ENCODE data around the gene VSIG10L2. TPM values are rescaled to one million over a fixed set of nuclear protein-coding genes. Genes with fewer than 3 reads are reported as not detected.
A peak's percentile ranks its signal among the peaks of the same experiment; 100 is the strongest.

VSIG10L2 gene
- total and polyA plus RNA-seq, 8 donors, result 0.03 to 0.21 (median 0.20) TPM; not detected in 5

DNA sequence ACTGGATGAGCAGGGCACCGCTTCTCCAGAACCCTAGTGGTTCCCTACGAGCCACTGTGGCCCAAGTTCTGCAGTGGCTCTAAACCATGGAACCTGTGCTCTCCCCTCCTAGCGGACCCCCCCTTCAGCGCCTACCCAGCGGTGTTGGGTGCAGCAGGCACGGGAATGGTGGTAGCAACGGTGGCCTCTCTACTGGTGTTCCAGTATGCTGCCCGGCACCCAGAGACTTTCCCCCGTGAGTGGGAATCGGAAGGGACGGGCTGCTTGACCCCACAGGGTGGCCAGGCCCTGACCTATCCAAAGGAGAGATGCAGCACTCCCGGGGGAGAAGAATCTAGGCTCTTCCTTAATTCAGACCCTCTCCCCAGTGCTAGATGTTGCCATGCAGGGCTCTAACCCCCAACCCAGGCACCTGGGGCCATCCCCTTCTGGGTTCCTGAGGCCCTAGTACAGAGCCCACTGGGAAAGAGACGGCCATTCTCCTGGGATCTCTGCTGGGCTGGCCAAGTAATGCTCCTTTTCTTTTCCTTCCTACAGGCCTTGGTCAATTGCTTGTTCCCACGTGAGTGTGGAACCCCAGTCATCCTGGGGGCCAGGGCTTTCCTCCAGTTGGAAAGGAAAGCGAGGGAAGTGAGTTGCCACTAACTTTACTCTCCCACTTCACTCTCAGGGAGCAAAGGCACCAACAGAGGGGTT lies 9.2 kb downstream of the VSIG10L2 start:
- intact Hi-C loops (cut with DNase I), result no loop called here
- no peak for ATAC-seq
- Histone ChIP-seq H3K4me3 (no peak overlapping the region), H3K27me3 (no peaks in the 10 kb centered on the region), H3K27ac (no peak overlapping the region), H3K9me3 (no peaks in the 10 kb centered on the region), H3K4me1 (peaks cover 0 to 5% of the 10 kb centered on the region in 2 donors), H3K36me3 (no peaks in the 10 kb centered on the region)
- TF ChIP-seq, protein P1, sequence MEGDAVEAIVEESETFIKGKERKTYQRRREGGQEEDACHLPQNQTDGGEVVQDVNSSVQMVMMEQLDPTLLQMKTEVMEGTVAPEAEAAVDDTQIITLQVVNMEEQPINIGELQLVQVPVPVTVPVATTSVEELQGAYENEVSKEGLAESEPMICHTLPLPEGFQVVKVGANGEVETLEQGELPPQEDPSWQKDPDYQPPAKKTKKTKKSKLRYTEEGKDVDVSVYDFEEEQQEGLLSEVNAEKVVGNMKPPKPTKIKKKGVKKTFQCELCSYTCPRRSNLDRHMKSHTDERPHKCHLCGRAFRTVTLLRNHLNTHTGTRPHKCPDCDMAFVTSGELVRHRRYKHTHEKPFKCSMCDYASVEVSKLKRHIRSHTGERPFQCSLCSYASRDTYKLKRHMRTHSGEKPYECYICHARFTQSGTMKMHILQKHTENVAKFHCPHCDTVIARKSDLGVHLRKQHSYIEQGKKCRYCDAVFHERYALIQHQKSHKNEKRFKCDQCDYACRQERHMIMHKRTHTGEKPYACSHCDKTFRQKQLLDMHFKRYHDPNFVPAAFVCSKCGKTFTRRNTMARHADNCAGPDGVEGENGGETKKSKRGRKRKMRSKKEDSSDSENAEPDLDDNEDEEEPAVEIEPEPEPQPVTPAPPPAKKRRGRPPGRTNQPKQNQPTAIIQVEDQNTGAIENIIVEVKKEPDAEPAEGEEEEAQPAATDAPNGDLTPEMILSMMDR (IDR thresholded peaks at IDR 0.05), result no peak
- peak in 1 of 4 donors; percentile 47 for DNase-seq

DNA sequence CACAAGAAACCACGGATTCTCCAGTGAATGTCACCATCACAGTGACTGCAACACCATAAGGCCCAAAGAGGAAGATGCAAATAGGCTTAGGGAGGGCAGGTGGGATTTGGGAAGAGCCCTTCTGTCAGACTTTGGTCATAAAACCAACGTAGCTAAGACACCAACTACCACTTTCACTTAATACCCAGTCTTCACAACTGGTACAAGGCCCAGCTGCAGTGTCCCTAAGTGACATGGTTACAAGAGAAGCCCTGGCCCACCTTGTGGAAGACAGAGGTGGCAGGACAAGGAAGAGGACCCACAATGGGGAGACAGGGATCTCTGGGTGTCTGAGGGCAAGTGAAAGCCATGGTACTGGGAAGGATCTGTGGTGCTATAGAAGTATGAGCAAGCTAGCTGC lies 10.0 kb downstream of the VSIG10L2 start:
- intact Hi-C loops (cut with DNase I), result no loop called here
- Histone ChIP-seq H3K27me3 (no peaks in the 10 kb centered on the region), H3K4me3 (no peak overlapping the region), H3K36me3 (no peaks in the 10 kb centered on the region), H3K27ac (no peak overlapping the region), H3K9me3 (no peaks in the 10 kb centered on the region), H3K4me1 (peaks cover 0 to 5% of the 10 kb centered on the region in 2 donors)
- TF ChIP-seq, protein P1 (IDR thresholded peaks at IDR 0.05), result no peak
- DNase-seq (no peak), ATAC-seq (no peak)

DNA sequence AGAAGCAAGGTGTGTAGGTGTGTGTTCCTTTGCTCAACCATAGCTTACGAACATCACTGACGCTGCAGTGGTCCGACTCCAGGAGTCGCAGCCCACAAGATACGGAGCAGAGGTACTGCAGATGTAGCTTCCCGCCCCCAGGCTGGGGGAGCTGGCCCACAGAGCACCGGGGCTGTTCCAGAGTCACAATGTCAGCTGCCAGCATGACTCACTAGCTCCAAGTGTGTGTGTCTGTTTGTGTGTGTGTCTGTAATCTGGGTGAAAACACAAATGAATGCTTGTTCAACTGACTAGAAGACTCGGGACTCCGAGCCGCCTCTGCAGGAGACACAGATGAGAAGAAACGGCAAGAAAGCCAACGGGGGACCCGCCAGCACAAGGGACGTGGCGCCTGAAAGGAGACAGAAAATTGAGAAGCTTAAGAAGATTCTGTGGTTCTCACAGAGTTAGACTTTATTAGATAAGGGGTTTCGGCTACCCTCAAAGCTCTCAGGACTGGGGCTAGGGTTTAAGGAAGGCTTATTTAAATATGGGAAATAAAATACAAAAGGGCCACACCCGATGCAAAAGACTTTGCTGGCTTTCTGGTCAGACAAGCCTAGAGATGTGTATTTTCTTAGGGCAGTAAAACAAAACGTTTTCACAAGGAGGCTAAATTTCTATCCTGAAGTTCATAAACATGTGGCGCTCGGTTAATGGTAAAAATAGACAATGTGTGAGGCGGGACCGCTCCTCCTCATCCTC lies 10.7 kb downstream of the VSIG10L2 start:
- intact Hi-C loops (cut with DNase I), result no loop called here
- TF ChIP-seq, protein P1 (IDR thresholded peaks at IDR 0.05), result no peak
- Histone ChIP-seq H3K27ac (no peak overlapping the region), H3K4me3 (no peak overlapping the region), H3K36me3 (no peaks in the 10 kb centered on the region), H3K4me1 (peaks cover 0 to 5% of the 10 kb centered on the region in 2 donors), H3K27me3 (no peaks in the 10 kb centered on the region), H3K9me3 (no peaks in the 10 kb centered on the region)
- ATAC-seq, result peak; percentile 30
- DNase-seq, result peak in 1 of 4 donors; percentile 46

DNA sequence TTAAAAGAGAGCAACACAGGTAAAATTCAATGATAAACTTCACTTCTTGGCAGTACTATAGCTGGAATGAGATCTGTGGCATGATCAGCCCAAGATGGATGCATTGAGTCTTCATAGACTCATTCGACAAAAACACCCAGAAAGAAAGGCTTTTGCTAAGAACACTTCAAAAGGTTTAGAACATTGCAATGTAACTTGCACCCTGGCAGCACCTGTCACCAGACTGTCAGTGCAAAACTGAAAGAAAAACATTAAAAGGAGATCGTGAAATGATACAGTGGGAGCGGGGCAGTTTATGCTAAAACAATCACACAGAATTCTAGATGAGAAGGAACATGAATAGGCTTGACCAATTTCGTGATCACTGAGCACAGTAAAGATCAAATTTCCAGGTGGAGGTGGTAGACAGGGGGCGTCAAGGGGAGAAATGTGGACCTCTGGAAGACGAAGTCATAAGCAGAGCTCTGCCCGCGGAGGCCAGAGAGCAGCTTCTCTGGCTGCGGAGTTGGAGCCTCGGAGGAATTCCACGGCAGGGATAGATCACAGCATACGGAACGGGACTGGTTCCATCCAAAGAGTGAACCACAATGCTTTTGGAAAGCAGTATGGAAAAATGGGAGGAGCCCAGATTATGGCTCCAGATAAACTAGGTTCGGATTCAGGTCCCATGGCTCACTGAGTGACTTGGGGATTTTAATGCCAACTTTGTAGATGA lies 11.9 kb downstream of the VSIG10L2 start:
- TF ChIP-seq, protein P1 (IDR thresholded peaks at IDR 0.05), result no peak
- no peaks in the 10 kb centered on the region for H3K27me3 ChIP-seq
- DNase-seq (no peak), ATAC-seq (no peak)
- no peak overlapping the region for H3K27ac ChIP-seq
- peaks cover 0 to 7% of the 10 kb centered on the region in 2 donors for H3K9me3 ChIP-seq
- no peaks in the 10 kb centered on the region for H3K36me3 ChIP-seq
- no peak overlapping the region for H3K4me3 ChIP-seq
- intact Hi-C loops (cut with DNase I), result no loop called here
- peaks cover 0 to 2% of the 10 kb centered on the region in 2 donors for H3K4me1 ChIP-seq

All from left lung (tissue), 10 donors.